Peyer's patch (tissue), 4 donors: ENCODE data around the gene DLD.

ENCODE experiments used
- POLR2A ChIP-seq, 2 donors: fragments of 450-650 bp; IDR thresholded peaks; one replicate each; pipeline ENCODE4 v1.5.1; 2017; ENCODE audit warnings: antibody characterized with exemption in 2 of 2, mild to moderate bottlenecking in 2 of 2, moderate library complexity in 2 of 2
- TF ChIP-seq, protein P1 (sequence below), 6 experiments: fragments of 450-650 bp in 4 of 6; fragments of 200-600 bp in 2 of 6; sonication (generic) in 1 of 6; IDR thresholded peaks; one replicate each; pipeline ENCODE4 v1.5.1; 2017 to 2019; ENCODE audit warnings: antibody characterized with exemption in 6 of 6, mild to moderate bottlenecking in 3 of 6, moderate library complexity in 1 of 6

DNA sequence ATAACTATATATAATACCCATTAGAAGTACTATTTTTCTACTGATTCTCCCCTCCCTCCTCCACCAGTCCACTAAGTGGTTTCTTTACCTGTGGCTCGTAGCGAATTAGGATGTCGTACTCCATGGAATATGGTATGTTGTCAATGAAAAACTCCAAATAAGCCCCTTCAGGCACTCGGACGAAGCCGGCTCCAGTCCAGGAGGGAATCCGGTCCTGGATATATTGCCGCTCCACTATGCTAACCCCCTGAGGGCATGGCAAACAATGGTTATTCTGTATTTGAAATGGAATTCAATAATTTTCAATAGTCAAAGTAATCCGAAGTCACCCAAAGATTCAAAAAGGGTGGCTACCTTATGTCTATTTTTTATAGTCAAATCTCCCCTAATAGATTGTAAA is 71.8 kb downstream of the DLD start:
- TF ChIP-seq, protein P1, sequence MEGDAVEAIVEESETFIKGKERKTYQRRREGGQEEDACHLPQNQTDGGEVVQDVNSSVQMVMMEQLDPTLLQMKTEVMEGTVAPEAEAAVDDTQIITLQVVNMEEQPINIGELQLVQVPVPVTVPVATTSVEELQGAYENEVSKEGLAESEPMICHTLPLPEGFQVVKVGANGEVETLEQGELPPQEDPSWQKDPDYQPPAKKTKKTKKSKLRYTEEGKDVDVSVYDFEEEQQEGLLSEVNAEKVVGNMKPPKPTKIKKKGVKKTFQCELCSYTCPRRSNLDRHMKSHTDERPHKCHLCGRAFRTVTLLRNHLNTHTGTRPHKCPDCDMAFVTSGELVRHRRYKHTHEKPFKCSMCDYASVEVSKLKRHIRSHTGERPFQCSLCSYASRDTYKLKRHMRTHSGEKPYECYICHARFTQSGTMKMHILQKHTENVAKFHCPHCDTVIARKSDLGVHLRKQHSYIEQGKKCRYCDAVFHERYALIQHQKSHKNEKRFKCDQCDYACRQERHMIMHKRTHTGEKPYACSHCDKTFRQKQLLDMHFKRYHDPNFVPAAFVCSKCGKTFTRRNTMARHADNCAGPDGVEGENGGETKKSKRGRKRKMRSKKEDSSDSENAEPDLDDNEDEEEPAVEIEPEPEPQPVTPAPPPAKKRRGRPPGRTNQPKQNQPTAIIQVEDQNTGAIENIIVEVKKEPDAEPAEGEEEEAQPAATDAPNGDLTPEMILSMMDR (IDR thresholded peaks at IDR 0.05): no peak
- no peak for TF ChIP-seq POLR2A (IDR thresholded peaks at IDR 0.05)
